ENCODE results near the gene LIPC.

LIPC gene

GRCh38 chr15:58436552-58436951 is 4.8 kb downstream of the LIPC start:
- DNase-seq (ENCODE audit: low read depth): no peak

- no peak for DNase-seq (ENCODE audit: low read depth)
These were observed 5.8 kb downstream of the LIPC start for GRCh38 chr15:58437531-58438105.

DNA sequence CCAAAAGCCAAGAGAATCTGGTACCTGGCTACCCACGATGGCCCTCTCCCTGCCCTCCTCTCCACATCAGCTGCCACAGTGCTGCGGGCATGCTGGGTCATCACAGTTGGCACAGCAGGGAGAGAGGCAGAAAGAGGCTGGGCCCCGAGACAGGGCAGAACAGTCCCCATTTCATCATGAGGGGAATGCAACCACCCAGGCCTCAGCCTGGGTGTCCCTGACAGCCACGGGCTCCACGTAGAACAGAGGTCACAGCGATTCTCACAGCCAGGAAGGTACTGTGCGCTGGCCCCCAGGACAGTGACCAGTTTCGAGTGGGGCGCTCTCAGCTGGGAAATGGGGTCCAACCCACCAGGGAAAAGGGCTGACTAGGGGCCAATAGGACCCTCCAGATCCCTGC is 6.3 kb downstream of the LIPC start:
- DNase-seq (ENCODE audit: low read depth): no peak

DNA sequence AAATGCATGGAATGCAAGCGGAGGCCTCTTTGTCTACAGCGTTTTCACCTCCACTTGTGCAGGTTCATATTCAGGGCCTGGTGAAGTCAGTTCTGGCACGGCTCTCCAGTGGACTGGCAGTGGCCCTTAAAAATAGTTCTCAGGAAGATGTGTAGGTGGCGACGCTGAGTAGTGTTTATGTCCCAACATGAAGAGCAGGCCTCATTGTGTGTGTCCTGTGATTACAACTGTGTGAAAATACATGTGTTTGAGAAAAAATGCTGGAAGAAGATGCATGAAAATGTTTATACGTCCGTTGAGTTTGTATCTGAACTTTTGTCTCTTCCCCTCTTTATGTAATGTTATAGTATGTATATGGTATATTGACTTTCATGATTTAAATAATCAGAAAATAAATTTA is 7.2 kb downstream of the LIPC start:
- no peak for DNase-seq (ENCODE audit: low read depth)

DNA sequence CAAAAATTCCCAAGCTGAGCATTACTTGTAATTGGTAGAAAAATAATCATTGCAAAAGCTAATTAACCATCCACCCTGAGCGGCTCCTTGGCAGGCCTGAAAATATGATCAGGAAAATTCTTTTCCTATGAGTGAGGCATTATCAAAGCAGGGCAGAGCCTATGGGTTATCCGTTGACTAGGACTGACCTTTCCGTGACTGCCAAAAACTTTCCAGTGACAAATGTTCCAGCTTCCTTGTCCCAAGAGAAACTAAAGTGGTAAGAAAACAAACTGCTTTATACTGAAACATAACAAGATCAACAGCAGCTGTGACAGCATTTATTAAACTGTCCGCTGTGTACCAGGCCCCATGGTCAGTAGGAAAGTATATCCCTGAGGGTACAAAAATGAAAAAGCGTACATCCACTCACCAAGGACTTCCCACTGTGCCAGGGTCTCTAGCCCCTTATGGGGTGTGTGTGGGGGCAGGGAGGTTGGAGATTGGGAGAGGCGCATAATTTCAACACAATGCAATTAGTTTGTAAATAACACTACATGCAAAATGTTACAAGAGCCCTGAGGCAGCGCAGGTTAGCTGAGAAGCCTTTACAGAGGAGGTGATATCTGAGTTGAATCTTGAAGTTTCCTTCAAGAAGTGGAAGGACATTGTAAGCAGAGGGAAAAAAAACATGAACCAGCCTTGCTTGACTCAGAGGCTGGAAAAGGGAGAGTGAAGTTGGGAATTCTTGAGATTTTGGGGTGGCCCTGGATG is 8.5 kb downstream of the LIPC start:
- DNase-seq (ENCODE audit: low read depth): no peak

DNA sequence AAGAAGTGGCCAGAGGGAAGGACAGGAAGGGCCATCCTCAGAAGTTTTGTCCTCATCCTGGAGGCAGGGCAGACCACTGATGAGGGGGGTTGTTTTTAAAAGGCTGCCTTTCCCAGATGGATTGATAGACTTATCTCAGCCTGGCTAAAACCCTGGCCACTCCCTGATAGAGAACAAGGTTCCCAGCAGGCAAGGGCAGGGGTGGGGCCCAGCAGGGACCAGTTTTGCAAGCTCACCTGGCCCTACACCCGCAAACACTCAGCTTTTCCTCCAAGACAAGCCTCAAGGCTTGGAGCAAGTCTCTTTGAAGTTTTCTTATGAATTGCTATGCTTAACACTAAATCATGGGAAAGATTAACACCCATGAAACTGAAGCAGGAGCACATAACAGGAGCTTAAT is 9.1 kb downstream of the LIPC start:
- DNase-seq (ENCODE audit: low read depth): no peak

- DNase-seq (ENCODE audit: low read depth): no peak
These were observed 9.7 kb downstream of the LIPC start for GRCh38 chr15:58441376-58442070.

DNA sequence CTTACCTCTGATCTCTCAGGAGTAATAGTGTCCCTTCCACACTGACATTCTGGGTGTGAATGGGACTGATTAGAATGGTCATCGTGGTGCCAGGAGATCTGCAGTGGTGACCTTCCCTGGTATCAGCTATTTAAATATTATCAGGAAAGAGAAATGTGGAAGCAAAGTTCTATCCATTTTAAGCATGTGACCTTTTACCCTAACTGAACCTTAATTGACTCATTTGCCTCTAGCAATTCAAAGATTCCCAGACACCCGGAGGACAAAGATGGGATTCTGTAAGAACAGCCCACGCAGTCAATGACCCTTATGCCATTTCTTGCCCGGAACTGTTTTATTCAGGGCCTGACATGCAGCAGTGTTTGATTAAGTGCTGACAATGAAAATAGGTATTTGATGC is 10.3 kb downstream of the LIPC start:
- no peak for DNase-seq (ENCODE audit: low read depth)

GRCh38 chr15:58443308-58443707 is 11.5 kb downstream of the LIPC start:
- no peak for DNase-seq (ENCODE audit: low read depth)

DNA sequence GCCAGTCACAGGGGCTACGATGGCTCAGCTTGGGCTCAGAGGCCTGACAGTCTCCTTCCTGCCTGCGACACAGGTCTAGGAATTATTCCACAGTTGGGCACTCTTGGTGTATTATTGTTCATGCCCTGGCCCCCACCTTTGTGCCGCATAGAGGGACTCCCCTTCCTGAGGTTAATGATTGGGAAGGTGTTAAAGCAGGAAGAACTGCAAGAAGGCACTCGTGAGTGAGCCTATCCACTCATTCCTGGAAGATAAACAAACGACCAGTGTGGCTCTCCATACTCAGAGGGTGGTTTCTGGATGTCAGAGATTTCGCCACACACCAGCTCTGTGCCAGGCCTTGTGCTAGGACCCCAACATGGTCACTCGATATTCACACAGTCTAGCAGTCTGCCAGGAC is 12.3 kb downstream of the LIPC start:
- DNase-seq (ENCODE audit: low read depth): no peak

DNA sequence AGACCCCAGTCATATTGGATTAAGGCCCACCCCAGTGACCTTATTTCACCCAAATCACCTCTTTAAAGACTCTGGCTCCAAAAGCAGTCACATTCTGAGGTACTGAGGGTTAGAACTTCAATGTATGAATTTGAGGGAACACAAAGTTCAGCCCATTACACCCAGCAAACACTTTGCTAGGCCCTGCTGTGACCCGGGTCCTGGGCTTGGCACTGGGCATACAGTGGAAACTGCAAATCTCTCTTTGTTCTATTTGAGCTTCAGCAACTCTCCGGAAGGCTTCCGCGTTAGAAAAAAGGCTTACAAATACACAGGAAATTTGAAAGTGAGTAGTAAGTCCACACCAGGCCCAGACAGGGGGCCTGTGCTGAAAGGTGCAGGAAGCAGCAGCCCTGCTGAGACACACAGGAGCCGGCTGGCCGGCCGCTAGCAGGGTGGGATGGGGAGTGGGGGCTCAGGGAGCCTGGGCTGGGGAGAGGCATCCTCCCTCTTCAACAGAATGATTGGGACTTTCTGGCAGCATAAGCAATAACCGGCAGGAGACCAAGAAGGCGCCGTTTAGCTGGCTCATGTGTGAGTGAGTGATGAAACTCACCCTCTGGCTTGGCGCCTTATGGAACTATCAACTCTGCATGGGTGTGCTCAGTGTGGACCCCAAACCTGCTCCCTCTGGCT is 13.0 kb downstream of the LIPC start:
- DNase-seq (ENCODE audit: low read depth): no peak

DNA sequence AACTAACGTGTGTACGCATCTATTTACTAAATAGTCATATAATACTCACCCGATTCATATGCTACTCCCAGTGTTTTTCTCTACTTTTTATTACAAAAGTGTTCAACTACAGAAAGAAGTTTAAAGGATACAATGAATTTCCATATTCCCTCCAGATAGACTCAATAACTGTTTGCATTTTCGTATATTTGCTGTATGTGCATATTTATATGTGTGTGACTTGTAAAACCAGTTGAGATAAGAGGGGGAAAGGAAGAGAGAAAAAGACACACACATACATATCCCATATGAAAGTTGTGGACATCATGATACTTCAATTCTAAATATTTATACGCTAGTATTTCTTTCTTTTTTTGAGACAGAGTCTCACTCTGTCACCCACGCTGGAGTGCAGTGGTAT is 14.1 kb downstream of the LIPC start:
- DNase-seq (ENCODE audit: low read depth): no peak

- no peak for DNase-seq (ENCODE audit: low read depth)
These were observed 14.7 kb downstream of the LIPC start for GRCh38 chr15:58446521-58446920.

DNA sequence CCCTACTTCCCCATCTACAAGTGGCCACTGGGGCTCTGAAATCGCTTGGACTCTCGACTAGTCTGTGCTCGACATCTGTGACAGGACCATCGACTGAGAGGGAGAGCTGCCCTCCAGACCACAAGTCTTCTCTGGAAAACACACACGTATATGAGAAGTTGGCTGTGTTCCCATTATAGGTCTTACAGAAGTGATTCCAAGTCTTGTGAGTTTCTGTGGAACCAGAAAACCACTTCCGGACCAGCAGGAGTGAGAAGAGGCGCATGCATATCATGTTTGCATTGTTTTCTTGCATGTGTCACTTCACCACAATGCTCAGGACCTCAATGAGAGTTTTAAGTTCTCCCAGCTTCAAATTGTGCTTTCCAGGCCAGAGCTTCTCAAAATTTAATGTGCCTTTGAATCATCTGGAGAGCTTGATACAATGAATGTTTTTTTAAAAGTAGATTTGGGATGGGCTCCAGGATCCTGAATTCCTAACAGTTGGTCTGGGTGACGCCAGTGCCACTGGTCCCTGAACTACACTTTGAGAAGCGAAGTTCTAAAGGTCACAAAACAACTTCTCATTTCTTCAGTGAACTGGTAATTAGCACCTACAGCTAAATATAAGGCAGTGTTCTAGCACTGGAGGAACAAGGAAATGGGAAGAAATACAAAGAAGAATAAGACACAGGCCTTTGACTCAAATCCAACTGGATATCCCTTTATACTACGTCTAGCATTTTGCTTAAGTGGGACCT is 15.7 kb downstream of the LIPC start:
- no peak for DNase-seq (ENCODE audit: low read depth)

DNA sequence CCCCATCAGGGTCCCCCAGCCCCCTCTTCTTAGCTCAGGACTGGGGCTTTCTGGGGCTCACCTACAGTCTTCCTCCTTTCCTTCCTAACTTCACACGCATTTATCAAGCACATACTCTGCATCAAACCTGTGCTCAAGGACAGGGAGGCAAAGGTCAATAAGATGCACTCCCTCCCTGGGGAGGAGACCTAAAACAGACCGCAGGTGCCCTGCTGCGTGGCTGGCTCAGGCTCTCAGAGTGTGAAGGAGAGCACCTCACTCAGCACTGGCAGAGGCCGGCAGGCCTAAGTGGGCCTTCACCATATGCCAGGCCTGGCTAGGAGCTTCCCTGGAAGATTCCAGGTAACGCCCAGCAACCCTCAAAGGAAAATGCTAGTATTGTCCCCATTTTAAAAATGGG is 16.5 kb downstream of the LIPC start:
- DNase-seq (ENCODE audit: low read depth): no peak

DNA sequence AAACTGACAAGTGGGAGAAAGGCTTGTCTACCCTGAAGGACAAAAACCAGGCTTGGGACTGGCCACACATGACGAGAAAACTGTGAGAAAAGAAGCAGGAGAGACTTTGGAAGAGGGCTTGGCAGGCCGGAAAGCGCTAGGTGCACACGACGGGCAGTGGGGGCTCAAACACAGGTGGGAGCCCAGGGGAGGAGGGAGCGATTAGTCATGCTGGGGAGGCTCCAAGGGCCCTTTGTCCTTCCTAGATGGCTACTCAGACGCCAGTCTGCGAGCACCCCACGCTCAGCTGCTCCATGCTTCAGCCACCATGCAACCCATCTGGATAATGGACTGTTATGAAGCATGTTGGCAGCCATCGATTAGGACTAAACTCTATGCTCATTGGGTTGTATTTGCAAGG is 17.1 kb downstream of the LIPC start:
- DNase-seq (ENCODE audit: low read depth): no peak

DNA sequence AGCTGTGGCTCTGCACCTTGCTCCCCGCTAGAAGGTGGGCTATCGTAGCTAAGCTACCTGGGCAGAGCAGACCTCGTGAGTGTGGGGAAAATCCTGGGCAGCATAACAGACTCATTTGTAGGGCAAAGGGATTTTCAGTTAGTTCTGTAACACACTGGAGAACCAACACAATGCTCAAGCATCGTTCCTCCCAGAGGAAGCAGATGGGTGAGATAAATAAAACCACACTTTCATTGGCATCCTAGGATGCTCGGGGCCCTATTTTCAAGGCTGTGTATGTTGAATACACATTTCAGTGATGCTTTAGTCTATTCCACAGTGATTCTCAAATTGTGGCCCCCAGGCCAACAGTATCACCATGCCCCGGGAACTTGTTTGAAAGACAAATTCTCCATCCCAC is 20.0 kb downstream of the LIPC start:
- no peak for DNase-seq (ENCODE audit: low read depth)

DNA sequence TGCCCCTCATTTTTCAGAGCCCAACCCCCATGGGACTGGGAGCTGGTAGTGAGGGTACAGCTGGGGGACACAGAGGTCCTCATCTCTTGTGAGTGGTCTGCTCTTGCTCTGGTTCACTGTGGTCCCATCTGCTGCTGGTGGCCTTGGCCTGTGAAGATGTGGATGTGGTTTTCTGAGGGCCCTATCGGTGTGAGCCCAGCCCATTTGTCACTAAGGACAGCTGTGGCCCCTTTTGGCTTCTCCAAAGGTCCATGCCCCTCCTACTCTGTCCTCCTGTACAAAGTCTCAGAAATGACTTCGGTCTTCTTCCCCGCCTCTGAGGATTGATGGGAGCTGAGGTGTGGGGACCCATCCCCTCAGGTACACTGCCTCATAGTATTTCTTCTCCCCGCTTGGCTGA is 21.0 kb downstream of the LIPC start:
- no peak for DNase-seq (ENCODE audit: low read depth)

GRCh38 chr15:58453931-58454793 is 22.4 kb downstream of the LIPC start:
- DNase-seq (ENCODE audit: low read depth): no peak

DNA sequence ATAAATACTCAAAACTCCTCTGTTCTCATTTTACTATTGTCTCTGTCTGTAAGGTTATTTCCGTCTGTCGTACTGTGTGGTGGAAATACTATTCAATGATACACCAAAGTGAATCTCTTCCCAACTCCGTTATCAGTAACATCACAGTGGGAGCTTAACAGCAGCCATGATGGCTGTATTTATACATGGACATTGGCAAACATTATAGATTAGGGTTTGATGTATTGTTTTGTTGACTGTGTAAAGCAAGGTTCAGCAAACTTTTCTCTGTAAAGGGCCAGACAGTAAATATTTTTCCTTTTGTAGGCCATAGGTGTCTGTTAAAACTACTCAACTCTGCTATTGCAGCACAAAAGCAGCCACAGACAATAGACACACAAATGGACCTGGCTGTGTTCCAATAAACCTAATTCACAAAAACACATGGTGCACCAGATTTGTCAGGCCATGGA is 23.2 kb downstream of the LIPC start:
- DNase-seq (ENCODE audit: low read depth): no peak

GRCh38 chr15:58457466-58457965 is 25.7 kb downstream of the LIPC start:
- DNase-seq (ENCODE audit: low read depth): no peak
